Inflammatory macrophage treated with lipopolysaccharide for 1 hour (primary cell): Measurements from ENCODE around the gene SNX9.
"Not testable (repeated sequence)": the region's sequence is repeated elsewhere in the genome, so short reads cannot be mapped to it uniquely, and the experiment has no call there.

Experiments
- DNase-seq, 2 donors: peaks; one replicate each; pipeline ENCODE4 v3.0.0-alpha.2; 2020 to 2022

Gene SNX9

GRCh38 chr6:157891544-157892362, 68.7 kb downstream of the SNX9 start:
- peak; percentile 55 to 65 for DNase-seq

GRCh38 chr6:157892363-157892877, 69.4 kb downstream of the SNX9 start:
- no peak for DNase-seq

GRCh38 chr6:157893238-157893637, 70.2 kb downstream of the SNX9 start:
- DNase-seq: no peak

GRCh38 chr6:157895585-157895984, 72.5 kb downstream of the SNX9 start:
- DNase-seq: no peak

GRCh38 chr6:157896932-157897331, 73.9 kb downstream of the SNX9 start:
- no peak for DNase-seq

GRCh38 chr6:157898169-157898568, 75.1 kb downstream of the SNX9 start:
- no peak for DNase-seq

GRCh38 chr6:157898640-157899039, 75.6 kb downstream of the SNX9 start:
- DNase-seq: no peak

- DNase-seq: not testable (repeated sequence)
Measured at GRCh38 chr6:157900262-157900661, 77.2 kb downstream of the SNX9 start.

GRCh38 chr6:157900751-157901150, 77.7 kb downstream of the SNX9 start:
- not testable (repeated sequence) for DNase-seq

- no peak for DNase-seq
Measured at GRCh38 chr6:157904999-157905398, 82.0 kb downstream of the SNX9 start.

- no peak for DNase-seq
Measured at GRCh38 chr6:157905590-157906342, 82.7 kb downstream of the SNX9 start.

- DNase-seq: no peak
Measured at GRCh38 chr6:157906537-157907061, 83.6 kb downstream of the SNX9 start.

- DNase-seq: no peak
Measured at GRCh38 chr6:157907651-157908050, 84.6 kb downstream of the SNX9 start.

- no peak for DNase-seq
Measured at GRCh38 chr6:157908369-157909281, 85.6 kb downstream of the SNX9 start.

- DNase-seq: no peak
Measured at GRCh38 chr6:157909282-157909664, 86.2 kb downstream of the SNX9 start.

- no peak for DNase-seq
Measured at GRCh38 chr6:157911278-157911677, 88.2 kb downstream of the SNX9 start.

- DNase-seq: no peak
Measured at GRCh38 chr6:157911786-157912185, 88.7 kb downstream of the SNX9 start.

- no peak for DNase-seq
Measured at GRCh38 chr6:157912326-157912725, 89.3 kb downstream of the SNX9 start.

GRCh38 chr6:157921685-157922367, 98.8 kb downstream of the SNX9 start:
- no peak for DNase-seq

GRCh38 chr6:157925771-157926170, 102.7 kb downstream of the SNX9 start:
- no peak for DNase-seq

GRCh38 chr6:157927011-157927410, 104.0 kb downstream of the SNX9 start:
- no peak for DNase-seq

- peak; percentile 38 to 53 for DNase-seq
Measured at GRCh38 chr6:157928428-157928827, 105.4 kb downstream of the SNX9 start.
